Nephron progenitor cell (in vitro differentiated cells): ENCODE results near the gene KCNJ2.

Experiments
- DNase-seq: peaks from one replicate; pipeline ENCODE4 v3.0.0; 2021
- H3K27ac Mint-ChIP-seq: 2 replicates; pipeline ENCODE4 v1.8.0; 2021; ENCODE audit warnings: mild to moderate bottlenecking, moderate library complexity, mixed read lengths
- H3K27me3 Mint-ChIP-seq: 2 replicates; pipeline ENCODE4 v1.8.0; 2021; ENCODE audit warnings: mild to moderate bottlenecking, low read depth, mixed read lengths; ENCODE audit not compliant: poor library complexity
- H3K36me3 Mint-ChIP-seq: 2 replicates; pipeline ENCODE4 v1.8.0; 2021; ENCODE audit warnings: low read depth, mixed read lengths
- H3K4me1 Mint-ChIP-seq: 2 replicates; pipeline ENCODE4 v1.8.0; 2021; ENCODE audit warnings: mixed read lengths
- H3K4me3 Mint-ChIP-seq: 2 replicates; pipeline ENCODE4 v1.8.0; 2021; ENCODE audit warnings: mild to moderate bottlenecking, moderate library complexity, mixed read lengths
- H3K9me3 Mint-ChIP-seq: 2 replicates; pipeline ENCODE4 v1.8.0; 2021; ENCODE audit warnings: mild to moderate bottlenecking, moderate library complexity, mixed read lengths
- TF ChIP-seq, protein P1 (sequence below): fragments of 200-600 bp; sonication (generic); IDR thresholded peaks from 2 replicates; pipeline ENCODE4 v1.5.0; 2021; ENCODE audit warnings: antibody characterized with exemption

Gene KCNJ2

DNA sequence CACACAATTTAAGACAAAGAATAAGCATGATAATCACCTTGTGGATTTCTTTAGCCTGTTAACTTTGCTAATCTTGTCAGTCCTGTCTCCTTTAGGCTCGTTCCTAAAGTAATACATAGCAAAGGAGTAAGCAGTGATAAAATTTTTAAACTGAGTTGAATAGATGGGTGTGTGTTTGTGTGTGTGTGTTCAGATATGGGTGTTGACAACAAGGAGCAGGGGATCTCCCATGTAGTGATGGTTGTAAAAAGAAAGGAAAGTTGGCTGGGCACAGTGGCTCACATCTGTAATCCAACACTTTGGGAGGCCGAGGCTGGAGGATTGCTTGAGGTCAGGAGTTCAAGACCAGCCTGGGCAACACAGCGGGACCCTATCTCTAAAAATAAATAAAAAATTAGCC, 44.6 kb upstream of the KCNJ2 start:
- Mint-ChIP-seq H3K4me1 (peaks cover 8% of the 10 kb centered on the region), H3K36me3 (no peaks in the 10 kb centered on the region), H3K9me3 (peaks cover 7% of the 10 kb centered on the region), H3K27ac (no peak overlapping the region), H3K4me3 (no peak overlapping the region), H3K27me3 (peaks cover 8% of the 10 kb centered on the region)
- no peak for DNase-seq
- TF ChIP-seq, protein P1, sequence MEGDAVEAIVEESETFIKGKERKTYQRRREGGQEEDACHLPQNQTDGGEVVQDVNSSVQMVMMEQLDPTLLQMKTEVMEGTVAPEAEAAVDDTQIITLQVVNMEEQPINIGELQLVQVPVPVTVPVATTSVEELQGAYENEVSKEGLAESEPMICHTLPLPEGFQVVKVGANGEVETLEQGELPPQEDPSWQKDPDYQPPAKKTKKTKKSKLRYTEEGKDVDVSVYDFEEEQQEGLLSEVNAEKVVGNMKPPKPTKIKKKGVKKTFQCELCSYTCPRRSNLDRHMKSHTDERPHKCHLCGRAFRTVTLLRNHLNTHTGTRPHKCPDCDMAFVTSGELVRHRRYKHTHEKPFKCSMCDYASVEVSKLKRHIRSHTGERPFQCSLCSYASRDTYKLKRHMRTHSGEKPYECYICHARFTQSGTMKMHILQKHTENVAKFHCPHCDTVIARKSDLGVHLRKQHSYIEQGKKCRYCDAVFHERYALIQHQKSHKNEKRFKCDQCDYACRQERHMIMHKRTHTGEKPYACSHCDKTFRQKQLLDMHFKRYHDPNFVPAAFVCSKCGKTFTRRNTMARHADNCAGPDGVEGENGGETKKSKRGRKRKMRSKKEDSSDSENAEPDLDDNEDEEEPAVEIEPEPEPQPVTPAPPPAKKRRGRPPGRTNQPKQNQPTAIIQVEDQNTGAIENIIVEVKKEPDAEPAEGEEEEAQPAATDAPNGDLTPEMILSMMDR = no peak

DNA sequence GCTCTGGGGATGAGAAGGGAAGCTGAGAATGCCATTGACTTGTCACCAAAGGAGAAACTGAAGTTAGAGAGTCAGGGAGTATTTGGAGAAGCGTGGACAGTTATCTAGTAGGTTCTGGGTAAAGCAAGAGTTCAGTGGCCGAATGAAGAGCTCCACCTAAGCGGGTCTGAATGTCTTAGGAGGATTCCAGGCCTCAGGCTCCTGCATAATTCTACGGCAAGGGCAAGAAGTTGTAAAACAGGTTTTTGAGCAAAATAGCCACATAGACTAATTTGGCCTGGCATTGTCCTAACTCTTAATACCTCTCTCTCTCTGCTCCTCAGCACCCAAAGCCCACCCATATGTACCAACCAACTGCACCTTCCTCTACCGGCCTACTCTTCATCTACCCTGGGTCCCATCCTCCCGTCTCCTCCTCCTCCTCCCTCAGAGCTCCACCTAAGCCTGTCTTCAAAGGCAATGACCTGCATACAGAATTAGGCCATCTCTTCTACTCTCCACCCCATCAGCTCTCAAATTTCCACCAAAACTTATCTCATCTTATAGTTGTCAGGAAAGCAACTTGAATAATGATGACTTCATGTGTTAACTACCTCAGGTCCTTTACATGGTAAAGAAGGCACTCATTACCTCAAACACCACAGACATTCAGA, 42.0 kb upstream of the KCNJ2 start:
- TF ChIP-seq, protein P1 = no peak
- H3K36me3 Mint-ChIP-seq = no peaks in the 10 kb centered on the region
- H3K4me3 Mint-ChIP-seq = no peak overlapping the region
- no peak overlapping the region for H3K27ac Mint-ChIP-seq
- H3K9me3 Mint-ChIP-seq = peaks cover 7% of the 10 kb centered on the region
- DNase-seq = no peak
- H3K27me3 Mint-ChIP-seq = peaks cover 6% of the 10 kb centered on the region
- peaks cover 8% of the 10 kb centered on the region for H3K4me1 Mint-ChIP-seq

DNA sequence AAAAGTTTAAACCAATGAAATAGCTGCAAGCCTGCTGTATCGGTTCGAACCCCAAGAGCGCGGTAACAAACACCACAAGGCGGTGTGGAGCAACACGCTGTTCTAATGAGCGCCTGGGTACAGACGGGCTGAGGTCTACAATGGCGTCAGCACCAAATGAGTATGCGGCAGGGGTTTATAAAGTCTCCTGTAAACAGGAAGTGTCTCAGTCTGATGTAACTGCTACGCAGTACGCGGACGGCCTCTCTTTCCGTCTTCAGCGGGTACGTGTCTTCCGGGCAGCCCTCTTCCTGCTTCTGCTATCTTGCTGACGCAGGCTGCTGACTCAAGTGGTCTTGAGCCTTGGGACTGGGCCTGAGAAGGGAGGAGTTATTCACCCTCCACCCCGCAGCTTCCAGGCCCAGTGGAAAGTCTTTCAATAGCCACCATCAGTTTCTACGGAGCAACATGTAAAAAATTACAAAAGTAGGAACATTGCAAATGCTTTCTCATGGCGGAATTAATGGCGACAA, 40.5 kb upstream of the KCNJ2 start:
- DNase-seq = no peak
- Mint-ChIP-seq H3K27ac (no peak overlapping the region), H3K9me3 (peaks cover 7% of the 10 kb centered on the region), H3K27me3 (peaks cover 6% of the 10 kb centered on the region), H3K4me1 (peaks cover 8% of the 10 kb centered on the region), H3K36me3 (no peaks in the 10 kb centered on the region), H3K4me3 (no peak overlapping the region)
- TF ChIP-seq, protein P1 = no peak

DNA sequence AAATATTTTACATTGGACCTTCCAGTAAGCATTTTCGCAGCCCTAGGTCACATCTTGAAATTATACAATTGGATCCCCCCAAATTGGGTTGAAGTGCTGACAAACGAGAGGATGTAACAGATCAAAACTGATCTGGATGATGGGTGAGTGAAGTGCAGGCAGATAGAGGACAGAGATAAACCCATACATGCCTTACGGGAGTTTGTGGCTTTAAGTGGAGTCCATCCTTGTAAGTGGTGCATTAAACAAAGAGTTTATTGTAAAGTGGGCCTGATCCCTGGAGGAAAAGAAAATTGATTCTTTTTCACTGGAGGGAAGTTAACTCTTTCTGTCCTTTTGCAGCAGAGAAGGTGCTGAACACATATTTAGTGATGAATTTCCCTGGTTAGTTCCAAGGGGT, 39.0 kb upstream of the KCNJ2 start:
- Mint-ChIP-seq H3K9me3 (peaks cover 7% of the 10 kb centered on the region), H3K4me3 (no peak overlapping the region), H3K27ac (no peak overlapping the region), H3K27me3 (peaks cover 2% of the 10 kb centered on the region), H3K36me3 (no peaks in the 10 kb centered on the region), H3K4me1 (peaks cover 9% of the 10 kb centered on the region)
- DNase-seq = no peak
- TF ChIP-seq, protein P1 = no peak

DNA sequence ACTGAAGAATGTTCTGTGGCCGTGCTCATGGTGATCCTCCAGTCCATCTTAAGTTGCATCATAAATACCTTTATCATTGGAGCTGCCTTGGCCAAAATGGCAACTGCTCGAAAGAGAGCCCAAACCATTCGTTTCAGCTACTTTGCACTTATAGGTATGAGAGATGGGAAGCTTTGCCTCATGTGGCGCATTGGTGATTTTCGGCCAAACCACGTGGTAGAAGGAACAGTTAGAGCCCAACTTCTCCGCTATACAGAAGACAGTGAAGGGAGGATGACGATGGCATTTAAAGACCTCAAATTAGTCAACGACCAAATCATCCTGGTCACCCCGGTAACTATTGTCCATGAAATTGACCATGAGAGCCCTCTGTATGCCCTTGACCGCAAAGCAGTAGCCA, 36.8 kb upstream of the KCNJ2 start:
- no peaks in the 10 kb centered on the region for H3K36me3 Mint-ChIP-seq
- TF ChIP-seq, protein P1 = no peak
- peaks cover 19% of the 10 kb centered on the region for H3K4me1 Mint-ChIP-seq

DNA sequence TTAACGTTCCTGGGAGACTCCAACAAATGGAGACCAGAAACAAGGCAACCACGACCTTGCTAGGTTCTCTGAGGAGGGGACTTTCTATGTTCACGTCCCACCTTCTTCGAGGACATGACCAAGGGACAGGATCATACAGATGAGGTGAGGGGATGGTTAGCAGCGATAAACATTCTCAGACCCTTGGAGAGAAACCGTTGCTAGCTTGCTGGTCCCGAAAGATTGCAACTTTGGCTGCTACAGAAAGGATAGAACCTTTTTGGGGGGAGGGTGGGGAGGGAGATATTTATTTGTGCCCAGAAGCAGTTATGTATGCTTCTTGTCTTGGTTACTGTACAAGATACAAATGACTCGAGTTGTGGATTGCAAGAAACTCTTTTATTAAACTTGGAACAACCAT, 35.3 kb upstream of the KCNJ2 start:
- DNase-seq = no peak
- no peaks in the 10 kb centered on the region for H3K9me3 Mint-ChIP-seq
- H3K27me3 Mint-ChIP-seq = peaks cover under 1% of the 10 kb centered on the region
- peaks cover 35% of the 10 kb centered on the region for H3K4me1 Mint-ChIP-seq
- TF ChIP-seq, protein P1 = no peak
- H3K27ac Mint-ChIP-seq = no peak overlapping the region
- no peak overlapping the region for H3K4me3 Mint-ChIP-seq
- H3K36me3 Mint-ChIP-seq = no peaks in the 10 kb centered on the region

More for the DNA sequence above, 36.8 kb upstream of the KCNJ2 start:
- no peaks in the 10 kb centered on the region for H3K27me3 Mint-ChIP-seq
- no peak overlapping the region for H3K27ac Mint-ChIP-seq
- no peak overlapping the region for H3K4me3 Mint-ChIP-seq
- DNase-seq = no peak
- H3K9me3 Mint-ChIP-seq = peaks cover 5% of the 10 kb centered on the region
